Cerebellar nuclear complex (tissue), 1 donor: ENCODE data around the gene EVI5.

Source experiments
- DNase-seq, 2 experiments: peaks; one replicate each; lab custom pipeline; 2025; lab: John Stamatoyannopoulos, UW

EVI5 gene

GRCh38 chr1:92519043-92519442 is 265.9 kb downstream of the EVI5 start:
- no peak for DNase-seq

- DNase-seq, result no peak
Observed at GRCh38 chr1:92516574-92516973, 268.3 kb downstream of the EVI5 start.

- no peak for DNase-seq
Observed at GRCh38 chr1:92515796-92516201, 269.1 kb downstream of the EVI5 start.

GRCh38 chr1:92511541-92511940 is 273.4 kb downstream of the EVI5 start:
- DNase-seq, result no peak

- no peak for DNase-seq
Observed at GRCh38 chr1:92509619-92510018, 275.3 kb downstream of the EVI5 start.

GRCh38 chr1:92505015-92505692 is 279.8 kb downstream of the EVI5 start:
- DNase-seq, result no peak

GRCh38 chr1:92504291-92505014 is 280.5 kb downstream of the EVI5 start:
- no peak for DNase-seq

GRCh38 chr1:92503926-92504285 is 281.0 kb downstream of the EVI5 start:
- no peak for DNase-seq

- no peak for DNase-seq
Observed at GRCh38 chr1:92503043-92503925, 281.6 kb downstream of the EVI5 start.

GRCh38 chr1:92502247-92502646 is 282.7 kb downstream of the EVI5 start:
- DNase-seq, result no peak

GRCh38 chr1:92500552-92500951 is 284.4 kb downstream of the EVI5 start:
- no peak for DNase-seq

GRCh38 chr1:92495392-92496063 is 289.4 kb downstream of the EVI5 start:
- no peak for DNase-seq

GRCh38 chr1:92494485-92495141 is 290.3 kb downstream of the EVI5 start:
- DNase-seq, result no peak

GRCh38 chr1:92493139-92493538 is 291.8 kb downstream of the EVI5 start:
- DNase-seq, result no peak

- no peak for DNase-seq
Observed at GRCh38 chr1:92488832-92489231, 296.1 kb downstream of the EVI5 start.

GRCh38 chr1:92488416-92488815 is 296.5 kb downstream of the EVI5 start:
- no peak for DNase-seq

GRCh38 chr1:92487078-92487605 is 297.8 kb downstream of the EVI5 start:
- DNase-seq, result no peak

- DNase-seq, result no peak
Observed at GRCh38 chr1:92486251-92487077, 298.4 kb downstream of the EVI5 start, which contains the start of gene GFI1. Gene GFI1 (minus strand): TSS chr1:92486925. CDS start chr1:92483487, 3,438 bp downstream.

- no peak for DNase-seq
Observed at GRCh38 chr1:92485381-92486250, 299.3 kb downstream of the EVI5 start.
